HG02943 (cell line): ENCODE results near the gene PLXNA2.

Experiments used
- ATAC-seq: cut with Tn5 transposase; IDR thresholded peaks from one replicate; pipeline ENCODE4 v1.9.1; 2021; ENCODE audit warnings: mild to moderate bottlenecking, low read depth, moderate library complexity; ENCODE audit not compliant: unreplicated experiment

PLXNA2 gene

DNA sequence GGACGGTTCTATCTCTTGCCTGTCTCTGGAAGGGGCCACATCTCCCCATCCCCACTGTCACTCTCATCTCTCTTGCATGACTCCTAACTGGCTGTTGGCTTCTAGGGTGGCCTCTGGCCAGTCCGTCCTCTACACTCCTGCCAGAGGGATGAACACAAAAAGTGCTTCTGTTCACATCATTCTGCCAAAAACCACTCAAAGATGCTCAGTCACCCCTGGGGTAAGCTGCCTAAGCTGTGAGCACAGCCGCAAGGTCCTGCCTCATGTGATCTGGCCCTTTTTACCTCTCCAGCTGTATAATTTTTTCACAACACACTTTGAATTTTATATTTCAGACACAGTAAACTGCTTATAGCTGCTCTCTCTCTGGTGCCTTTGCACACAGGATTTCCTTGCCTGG lies 235.7 kb downstream of the PLXNA2 start:
- ATAC-seq = no peak

DNA sequence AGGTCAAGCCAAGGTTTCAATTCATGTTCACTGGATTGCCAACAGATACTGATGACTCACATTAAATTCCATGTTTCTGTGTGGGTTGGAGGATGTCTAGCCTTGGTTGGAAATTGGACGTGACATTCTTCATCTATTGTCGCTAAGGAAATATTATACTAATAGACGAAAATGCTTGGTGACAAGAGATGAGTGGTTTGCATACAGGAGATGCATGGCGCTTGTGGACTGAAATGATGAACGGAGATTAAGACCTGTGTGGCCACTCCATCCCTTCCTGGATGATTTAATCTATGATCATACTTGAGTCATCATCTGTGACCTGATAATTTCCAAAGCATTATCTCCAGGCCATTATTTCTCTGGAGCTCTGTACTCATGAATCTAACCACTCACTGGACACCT lies 236.2 kb downstream of the PLXNA2 start:
- no peak for ATAC-seq

DNA sequence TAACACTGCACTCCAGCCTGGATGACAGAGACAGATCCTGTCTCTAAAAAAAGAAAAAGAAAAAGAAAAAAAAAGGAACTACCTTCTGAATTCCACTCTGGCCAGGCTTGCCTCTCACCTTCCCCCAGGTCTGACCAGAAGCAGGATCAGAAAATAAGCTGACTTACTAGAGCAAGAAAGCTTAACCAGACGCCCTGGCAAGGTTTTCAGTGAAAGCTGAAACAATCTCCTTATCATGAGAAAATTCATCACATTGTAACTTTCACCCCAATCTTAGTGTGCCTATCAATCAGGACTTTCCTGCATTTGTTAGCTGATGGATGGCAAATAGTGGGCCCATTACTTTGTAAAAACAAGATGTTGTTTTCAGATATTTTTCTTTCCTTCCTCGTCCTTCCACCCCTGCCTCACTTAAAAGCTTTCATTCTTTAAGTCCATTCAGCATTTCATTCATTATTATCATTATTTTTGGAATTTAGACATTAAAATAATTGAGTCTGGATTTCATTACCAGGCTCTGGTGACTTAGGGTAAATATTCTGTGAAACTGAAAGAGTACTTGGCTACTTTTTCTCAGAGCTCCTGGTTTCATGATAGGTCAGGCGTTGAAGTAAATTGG lies 236.8 kb downstream of the PLXNA2 start:
- ATAC-seq = no peak

DNA sequence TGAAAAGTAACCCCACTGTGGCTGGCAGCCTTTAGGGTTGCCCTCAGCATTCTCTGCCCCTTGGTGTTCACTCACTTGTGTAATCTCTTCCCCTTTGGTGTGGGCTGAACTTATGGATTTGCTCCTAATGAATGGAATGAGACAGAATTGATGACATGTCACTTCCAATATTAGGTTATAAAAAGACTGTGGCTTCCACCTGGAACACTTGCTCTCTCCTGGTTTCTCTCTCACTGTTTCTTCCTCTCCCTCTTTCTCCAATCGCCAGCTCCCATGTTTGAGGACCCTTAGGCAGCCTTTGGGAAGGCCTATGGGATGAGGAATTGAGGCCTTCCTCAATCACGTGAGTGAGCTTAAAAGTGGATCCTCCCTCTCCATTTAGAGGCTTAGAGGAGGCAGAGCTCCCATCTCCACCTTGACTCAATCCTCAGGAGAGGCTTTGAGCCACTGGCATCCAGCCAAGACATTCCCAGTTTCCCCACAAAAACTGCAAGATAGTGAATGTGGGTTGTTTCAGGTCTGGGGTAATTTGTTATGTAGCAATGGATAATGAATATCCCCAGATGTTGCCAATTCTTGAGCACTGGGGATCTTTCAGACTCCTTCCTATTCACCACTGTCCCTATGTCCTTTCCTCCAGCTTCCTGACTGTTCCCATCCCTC lies 237.8 kb downstream of the PLXNA2 start:
- ATAC-seq = no peak

DNA sequence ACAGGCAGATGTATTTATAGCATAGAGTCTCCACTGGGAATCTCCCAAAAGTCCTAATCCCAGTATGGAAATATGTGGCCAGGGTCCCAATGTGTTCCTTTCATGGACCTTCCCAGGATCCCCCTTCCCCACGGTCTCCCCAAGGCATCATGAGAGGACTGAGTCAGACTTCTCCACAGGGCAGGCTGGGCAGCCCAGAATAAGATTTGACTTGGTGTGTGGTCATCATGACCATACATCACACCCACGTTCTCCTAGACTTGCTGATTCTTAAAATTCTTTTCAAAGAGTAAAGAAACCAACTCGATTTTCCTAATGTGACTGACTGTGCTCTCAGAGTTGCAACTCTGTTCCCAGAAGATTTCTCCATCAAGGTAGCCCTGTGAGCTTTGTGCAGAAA lies 239.3 kb downstream of the PLXNA2 start:
- ATAC-seq = no peak

DNA sequence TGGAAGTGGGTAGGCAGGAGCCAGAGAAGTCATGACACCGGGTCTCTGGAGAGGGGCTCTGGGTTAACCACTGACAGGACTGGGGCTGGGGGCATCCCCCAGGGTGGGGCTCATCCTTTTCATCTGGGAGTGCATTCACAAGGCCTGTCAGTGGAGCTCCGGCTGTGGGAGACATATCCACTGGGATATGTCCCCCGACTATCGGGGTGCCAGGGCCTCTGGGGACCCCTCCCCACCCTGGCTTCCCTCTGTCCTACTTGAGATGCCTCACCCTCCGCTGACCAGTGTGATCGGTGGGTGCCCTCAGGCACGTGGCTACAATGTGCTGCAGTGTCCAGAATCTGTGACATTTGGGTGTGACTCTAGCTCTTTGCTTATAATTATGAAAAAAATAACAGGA lies 240.9 kb downstream of the PLXNA2 start:
- no peak for ATAC-seq

DNA sequence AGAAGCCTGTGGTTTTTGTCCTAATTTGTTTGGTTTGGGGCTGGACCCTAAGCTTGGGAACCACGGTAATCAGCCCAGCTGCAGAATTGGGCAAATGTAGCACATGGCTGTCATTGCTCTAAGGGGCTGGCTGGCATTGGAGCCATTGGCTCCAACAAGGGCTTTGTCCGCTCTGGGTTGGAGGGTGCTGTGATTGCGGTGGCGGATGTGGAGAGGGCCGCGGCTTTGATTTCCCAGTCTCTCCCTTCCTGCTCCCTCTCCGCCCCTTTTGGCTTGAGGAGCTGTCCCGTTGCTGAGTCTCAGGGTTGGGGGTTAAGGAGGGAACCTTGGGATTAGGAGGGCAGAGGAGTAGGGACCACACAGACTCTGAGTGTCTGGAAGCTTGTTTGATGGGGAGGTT lies 241.5 kb downstream of the PLXNA2 start:
- ATAC-seq = no peak

DNA sequence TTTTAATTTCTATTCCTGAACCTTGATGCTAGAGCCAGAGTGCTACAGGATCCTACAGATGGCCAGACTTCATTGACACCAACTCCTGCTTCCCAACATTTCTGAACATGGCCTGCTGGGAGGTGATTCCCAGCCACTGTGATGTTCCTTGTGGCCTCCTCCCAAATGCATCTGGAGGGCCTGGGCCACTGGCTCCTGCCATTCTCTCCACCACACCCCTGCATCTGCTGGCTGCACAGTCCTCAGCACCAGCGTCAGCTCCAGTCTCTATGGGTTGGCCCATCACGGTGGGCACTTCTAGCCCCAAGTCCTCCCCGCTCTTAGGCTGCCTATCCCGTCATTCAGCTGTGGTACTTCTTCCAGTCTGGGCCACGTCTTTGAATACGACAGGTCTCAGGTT lies 242.1 kb downstream of the PLXNA2 start:
- no peak for ATAC-seq

DNA sequence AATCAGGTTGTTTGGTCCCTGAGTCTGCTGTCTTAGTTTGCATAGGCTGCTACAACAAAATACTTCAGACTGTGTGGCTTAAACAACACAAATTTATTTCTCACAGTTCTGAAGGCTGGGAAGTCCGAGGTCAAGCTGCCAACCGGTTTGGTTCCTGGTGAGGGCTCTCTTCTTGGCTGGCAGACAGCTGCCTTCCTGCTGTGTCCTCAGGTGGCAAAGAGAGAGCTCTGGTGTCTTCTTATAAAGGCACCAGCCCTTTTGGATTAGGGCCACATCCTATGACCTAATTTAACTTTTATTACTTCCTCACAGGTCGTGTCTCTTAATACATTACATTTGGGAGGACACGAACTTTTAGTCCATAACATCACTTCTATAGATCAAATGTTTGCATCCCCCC lies 243.7 kb downstream of the PLXNA2 start:
- ATAC-seq = no peak

DNA sequence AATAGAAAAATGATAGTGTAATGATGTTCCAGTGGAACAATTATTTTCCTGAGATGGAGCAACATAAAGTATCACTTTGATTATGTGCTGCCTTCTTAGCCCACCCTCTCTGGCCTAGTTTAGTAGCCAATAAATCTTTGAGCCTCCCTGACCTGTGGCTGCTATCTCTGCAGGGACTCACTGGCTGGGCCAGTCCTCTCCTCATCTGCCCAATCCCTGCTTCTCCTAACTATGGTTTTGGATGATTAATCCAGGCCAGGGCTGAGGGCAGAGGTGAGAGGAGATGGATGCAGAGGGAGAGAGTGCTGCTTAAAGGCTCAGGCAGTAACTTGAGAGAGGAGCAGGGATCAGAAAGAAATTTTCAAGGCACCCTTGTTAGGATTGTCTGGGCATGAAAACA lies 244.2 kb downstream of the PLXNA2 start:
- ATAC-seq = no peak

DNA sequence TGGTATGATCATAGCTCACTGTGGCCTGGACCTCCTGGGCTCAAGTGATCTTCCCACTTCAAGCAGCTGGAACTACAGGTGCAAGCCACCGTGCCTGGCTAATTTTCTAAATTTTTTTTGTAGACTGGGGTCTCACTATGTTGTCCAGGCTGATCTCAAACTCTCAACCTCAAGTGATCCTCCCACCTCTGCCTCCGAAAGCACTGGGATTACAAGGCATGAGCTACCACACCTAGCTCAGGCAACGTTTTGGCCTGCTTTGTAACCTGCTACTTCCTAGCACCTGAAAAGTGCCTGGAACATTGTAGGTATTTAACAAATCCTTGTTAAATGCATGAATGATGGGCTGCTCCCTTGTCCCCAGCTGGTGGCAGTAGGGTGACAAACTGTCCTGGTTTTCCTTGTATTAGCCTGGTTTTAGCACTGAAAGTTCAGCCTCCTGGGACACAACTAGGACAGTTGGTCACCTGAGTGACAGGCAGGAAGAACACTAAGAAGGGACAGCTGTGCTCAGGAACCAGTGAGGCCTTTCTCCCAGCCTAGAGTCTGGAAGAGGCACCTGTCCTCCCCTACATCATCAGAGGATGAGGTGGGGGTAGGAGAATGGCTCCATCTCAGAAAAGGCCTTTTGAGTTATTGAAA lies 244.8 kb downstream of the PLXNA2 start:
- no peak for ATAC-seq

DNA sequence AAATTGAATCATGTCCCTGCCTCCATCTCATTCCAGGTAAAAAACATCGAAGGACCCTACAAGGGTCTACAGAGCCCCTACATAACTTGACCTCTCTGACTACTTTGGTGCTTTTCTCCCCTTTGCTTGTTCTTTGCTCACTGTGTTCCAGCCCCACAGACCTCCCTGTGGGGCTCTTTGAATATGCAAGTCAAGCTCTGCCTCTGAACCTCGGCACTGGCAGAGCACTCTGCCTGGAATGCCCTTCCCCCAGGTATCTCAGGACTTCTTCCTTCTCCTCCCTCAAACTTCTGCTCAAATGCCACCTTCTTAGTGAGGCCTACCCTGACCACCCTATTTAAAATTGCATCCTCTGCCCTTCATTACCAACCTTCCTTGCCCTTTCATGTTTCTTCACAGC lies 245.5 kb downstream of the PLXNA2 start:
- no peak for ATAC-seq

DNA sequence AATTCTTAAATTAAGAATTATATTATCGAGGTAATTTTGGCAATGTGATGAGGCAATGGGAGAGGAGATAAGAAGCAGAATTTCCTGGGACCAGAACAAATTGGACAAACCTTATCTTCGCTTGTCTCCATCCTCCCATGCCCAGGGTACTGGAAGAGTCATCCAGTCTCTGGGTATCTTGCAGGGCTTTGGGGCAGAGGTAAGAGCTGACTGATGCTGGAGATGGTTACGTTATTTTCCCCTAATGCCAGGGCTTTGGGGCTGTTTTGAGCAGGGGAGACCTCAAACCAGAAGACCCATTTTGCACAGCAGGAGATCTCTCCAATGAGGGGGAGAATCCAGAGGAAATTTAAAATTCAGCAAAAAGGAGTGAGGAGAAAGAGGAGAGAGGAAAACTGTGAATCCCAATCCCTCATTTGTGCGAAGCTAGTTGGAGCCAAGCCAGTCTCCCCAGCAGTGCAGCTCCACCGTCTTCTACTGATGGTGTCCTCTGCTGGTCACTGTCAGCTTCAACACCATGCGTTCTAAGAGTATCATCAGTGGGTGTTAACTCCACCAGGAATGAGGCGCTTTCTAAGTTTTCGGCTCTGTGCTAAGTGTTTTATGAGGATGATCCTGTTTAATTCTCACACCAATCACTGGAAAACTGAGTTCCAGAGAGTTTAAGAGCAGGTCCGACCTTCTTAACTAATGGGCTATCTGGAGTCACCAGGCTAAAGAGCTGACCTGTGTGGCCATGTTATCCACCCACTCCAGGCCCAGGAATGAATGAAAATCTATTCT lies 246.5 kb downstream of the PLXNA2 start:
- ATAC-seq = no peak

DNA sequence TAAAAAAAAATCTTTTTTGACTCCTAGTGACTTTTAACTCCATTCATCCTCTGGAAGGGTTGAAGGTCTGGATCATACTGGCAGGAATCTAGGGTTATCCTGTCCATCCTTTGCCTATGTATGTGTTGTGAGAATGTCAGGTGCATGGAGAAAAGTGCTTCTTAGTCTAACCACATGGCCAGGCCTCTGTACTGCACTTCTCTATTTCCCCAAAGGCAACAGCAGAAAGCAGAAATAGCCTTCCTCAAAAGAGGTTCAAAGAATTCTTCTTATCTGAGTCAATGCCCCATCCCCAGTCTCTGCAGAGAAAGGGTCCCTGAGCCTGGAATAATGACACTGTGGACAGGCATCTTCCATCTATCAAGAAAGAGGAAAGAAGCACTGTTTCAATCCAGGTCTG lies 247.5 kb downstream of the PLXNA2 start:
- ATAC-seq = no peak

DNA sequence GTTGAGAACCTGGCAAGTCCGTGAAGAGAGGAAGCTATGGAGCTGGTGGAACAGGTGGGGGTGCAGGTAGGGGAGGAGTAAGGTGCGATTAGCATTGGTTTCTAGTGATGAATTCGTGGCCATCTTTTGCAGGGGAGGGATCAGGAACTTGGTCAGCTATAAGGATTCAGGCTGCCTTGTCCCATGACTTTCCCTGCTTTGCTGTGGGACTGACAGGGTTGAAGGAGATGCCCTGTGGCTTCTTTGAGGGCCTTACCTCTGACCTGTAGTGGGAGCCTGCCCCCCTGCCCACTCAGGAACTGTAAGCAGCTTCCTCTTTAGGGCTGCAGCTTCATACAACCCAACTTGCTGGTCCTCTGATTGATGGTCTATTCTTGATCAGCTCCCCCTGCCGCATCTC lies 248.6 kb downstream of the PLXNA2 start:
- ATAC-seq = no peak

DNA sequence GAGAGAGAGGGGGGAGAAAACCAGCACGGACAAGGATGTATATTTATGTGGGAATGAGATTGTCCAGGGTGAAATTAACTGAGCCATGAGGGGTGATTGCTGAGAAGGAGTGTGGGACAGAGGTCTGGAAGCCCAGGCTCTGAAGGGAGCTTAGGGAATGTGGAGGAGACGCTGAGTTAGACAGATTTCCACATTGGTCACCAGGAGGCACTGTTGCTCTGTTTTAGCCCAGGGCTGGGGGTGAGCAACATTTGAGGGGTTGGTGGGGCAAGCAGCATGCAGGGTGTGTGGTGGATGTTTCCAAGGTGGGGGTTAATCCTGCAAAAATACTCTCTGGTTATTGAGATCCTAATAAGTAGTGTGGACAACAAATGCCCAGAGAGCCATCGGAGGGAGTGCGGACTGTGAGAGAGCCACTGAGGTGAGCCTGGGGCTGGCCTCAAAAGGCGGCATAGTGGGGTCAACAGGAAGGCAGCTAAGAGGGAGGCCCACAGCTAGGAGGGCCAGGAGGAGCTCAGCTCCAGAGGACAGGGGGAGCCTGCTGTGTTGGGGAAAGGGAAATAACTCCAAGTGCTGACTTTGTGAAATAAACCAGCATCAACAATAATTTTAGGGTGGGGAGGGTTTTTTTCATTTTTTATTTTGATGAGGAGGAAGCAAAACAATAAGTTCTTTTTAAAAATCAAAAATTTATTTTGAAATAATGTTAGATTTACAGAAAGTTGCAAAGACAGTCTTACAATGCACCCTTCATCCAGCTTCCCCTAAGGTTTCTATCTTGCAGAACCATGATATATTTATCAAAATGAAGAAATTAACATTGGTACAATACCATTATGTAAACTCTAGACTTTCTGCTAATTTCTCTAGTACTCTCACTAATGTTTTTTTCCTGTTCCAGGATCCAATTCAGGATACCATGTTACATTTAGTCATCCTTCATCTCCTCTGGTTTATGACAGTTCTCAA lies 250.4 kb downstream of the PLXNA2 start:
- ATAC-seq = no peak

DNA sequence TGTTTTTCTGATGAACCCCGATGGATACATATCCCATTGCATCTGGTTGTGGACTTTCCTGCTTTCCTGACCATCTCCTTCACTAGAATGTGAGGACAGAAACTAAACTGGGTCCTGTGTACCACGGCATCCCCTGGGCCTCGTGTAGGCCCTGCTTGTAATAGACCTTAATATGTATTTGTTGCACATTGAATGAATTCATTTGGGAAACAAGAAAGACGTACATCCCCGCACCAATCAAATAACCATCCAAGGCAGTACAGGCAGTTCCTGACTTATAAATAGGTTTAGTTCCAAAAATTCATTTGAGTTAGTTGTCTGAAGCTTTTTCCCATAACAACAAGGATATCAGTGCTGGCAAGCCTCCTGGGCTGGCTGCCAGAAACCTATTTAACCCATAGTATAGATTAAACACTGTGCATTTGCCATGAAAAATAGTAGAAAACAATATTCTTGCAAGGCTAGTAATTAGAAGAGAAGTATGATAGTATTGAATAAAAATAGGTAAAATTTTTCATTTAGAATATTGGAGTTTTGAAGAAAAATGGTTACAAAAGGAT lies 251.4 kb downstream of the PLXNA2 start:
- ATAC-seq = no peak

DNA sequence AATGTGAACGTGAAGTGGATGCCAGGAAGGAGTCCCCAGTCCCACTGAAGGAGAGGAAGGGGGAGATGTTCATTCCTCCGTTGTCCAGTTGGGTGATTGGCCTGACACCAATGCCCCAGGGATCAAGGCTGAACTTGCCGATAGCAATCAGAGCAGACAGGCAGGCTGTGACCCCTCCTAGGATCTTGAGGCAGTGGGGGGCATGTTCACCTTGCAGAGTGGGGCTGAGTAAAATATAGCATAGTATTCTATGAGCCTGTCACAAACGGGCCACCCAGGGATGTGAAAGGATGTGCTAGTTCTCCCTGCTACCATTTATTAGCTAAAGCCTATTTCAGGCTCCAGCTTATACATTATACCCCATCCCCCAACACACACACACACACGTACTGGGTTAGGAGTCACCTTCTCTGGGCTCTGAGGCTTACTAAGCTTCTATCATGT lies 252.6 kb downstream of the PLXNA2 start:
- no peak for ATAC-seq

DNA sequence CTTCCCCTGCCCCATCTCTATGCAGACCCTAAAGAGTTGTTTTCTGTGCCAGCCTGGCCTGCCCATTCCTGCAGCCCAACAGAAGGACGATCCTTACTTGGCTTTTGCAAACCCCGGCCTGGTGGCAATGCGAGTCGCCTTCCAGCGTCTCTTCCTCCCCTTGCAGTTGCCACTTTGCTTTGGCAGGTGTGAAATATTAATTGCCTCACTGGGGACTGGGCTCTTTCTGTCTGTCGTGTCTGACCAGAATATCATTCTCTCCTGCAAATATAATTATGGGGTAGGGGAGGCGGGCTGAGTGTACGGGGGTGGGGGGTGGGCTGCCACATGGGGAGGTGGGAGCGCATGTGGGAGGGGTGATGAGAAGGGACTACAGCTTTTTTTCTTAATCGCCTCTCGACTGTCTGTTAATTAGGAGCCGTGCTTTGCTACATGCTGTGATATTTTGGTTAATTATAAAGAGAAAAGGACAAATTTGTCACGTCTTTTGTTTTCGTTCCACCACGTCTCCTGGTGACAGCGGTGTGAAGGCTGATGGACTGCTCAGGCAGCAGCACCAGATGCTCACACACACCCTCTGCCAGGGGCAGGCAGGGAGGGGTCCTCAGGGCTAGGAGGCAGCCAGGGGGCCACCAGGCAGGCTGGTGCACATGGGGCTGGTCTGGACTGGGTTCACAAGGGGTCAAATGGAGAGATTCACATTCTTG lies 253.2 kb downstream of the PLXNA2 start:
- ATAC-seq = no peak
